Upper lobe of left lung (tissue), 4 donors: ENCODE data around the gene DNPEP.

Experiments used
- POLR2A ChIP-seq, 4 donors: fragments of 450-650 bp; IDR thresholded peaks; one replicate each; pipeline ENCODE4 v1.5.1; 2016 to 2017; ENCODE audit warnings: antibody characterized with exemption in 4 of 4, mild to moderate bottlenecking in 2 of 4
- POLR2AphosphoS5 ChIP-seq, 2 donors: sonication (generic); formaldehyde crosslinking; IDR thresholded peaks; one replicate each; pipeline ENCODE4 v1.5.1; 2017; ENCODE audit warnings: antibody characterized with exemption in 2 of 2
- TF ChIP-seq, protein P1 (sequence below), 6 experiments: fragments of 450-650 bp in 4 of 6; fragments of 200-600 bp in 2 of 6; sonication (generic) in 2 of 6; IDR thresholded peaks; one replicate each; pipeline ENCODE4 v1.5.1; 2016 to 2019; ENCODE audit warnings: antibody characterized with exemption in 6 of 6

DNA sequence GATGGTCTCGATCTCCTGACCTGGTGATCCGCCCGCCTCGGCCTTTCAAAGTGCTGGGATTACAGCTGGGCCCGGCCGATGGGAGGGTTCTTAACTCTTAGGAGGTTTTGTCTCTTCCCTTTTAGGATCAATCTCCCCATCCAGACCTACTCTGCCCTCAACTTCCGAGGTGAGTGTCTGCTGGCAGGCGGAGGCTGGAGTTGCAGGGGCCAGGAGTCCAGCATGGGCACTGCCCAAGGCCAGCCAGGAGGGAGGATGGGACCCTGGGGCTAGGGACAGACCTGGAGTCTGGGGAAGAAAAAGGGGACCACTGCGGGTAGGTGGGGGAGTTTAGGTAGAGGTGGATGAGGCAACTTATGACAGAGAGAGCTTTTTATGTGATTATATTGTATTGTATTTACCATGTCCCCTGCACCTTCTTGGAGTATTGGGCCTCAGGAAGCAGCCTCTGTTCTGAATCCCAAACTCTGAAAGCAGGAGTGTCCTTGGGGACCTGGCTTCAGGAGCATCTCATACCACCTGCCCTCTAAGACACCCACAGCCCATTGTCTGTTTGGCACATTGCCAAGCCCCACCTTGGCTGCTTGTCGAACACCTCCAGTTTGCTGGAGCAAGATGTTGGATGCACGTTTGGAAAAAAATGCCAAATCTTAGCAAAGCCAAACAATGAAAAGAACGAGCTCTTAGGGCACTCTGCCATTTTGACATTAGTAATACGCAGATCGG, 36.1 kb upstream of the DNPEP start:
- TF ChIP-seq POLR2A (IDR thresholded peaks at IDR 0.05) (no peak), POLR2AphosphoS5 (IDR thresholded peaks at IDR 0.05) (no peak)
- TF ChIP-seq, protein P1, sequence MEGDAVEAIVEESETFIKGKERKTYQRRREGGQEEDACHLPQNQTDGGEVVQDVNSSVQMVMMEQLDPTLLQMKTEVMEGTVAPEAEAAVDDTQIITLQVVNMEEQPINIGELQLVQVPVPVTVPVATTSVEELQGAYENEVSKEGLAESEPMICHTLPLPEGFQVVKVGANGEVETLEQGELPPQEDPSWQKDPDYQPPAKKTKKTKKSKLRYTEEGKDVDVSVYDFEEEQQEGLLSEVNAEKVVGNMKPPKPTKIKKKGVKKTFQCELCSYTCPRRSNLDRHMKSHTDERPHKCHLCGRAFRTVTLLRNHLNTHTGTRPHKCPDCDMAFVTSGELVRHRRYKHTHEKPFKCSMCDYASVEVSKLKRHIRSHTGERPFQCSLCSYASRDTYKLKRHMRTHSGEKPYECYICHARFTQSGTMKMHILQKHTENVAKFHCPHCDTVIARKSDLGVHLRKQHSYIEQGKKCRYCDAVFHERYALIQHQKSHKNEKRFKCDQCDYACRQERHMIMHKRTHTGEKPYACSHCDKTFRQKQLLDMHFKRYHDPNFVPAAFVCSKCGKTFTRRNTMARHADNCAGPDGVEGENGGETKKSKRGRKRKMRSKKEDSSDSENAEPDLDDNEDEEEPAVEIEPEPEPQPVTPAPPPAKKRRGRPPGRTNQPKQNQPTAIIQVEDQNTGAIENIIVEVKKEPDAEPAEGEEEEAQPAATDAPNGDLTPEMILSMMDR (IDR thresholded peaks at IDR 0.05): no peak
